PC-3 (cell line): ENCODE measurements around the gene PLAAT3. TPM values are rescaled to one million over a fixed set of nuclear protein-coding genes. Genes with fewer than 3 reads are reported as not detected.
"Not testable (repeated sequence)": the region's sequence is repeated elsewhere in the genome, so short reads cannot be mapped to it uniquely, and the experiment has no call there.

Experiments used
- ATAC-seq: fragments of 200-7000 bp; cut with Tn5 transposase; 2 replicates; pipeline ENCODE4 v1.9.1; 2020; ENCODE audit warnings: mild to moderate bottlenecking, moderate library complexity
- BruUV-seq: library from RNA; stranded (reverse); fragments of 400-500 nt; replicated peaks from 2 replicates; lab custom pipeline; 2021; lab: Mats Ljungman, UMichigan
- CTCF ChIA-PET: fragments of 300-600 bp; sonication (Branson Sonifier 250); formaldehyde crosslinking; loops from one replicate; lab custom pipeline; 2022; ENCODE audit warnings: antibody characterized with exemption; lab: Charles Lee
- POLR2A ChIA-PET: fragments of 300-600 bp; sonication (Branson Sonifier 250); formaldehyde crosslinking; loops from one replicate; lab custom pipeline; 2022; ENCODE audit warnings: antibody characterized with exemption; ENCODE audit not compliant: unreplicated experiment; lab: Charles Lee
- DNase-seq: peaks from one replicate; pipeline ENCODE4 v3.0.0-alpha.2; 2015
- H2AFZ ChIP-seq: fragments of 300-600 bp; sonication (generic); 2 replicates; pipeline ENCODE4 v1.6.0; 2016; ENCODE audit warnings: antibody characterized with exemption, low read length
- H3F3A ChIP-seq: fragments of 300-600 bp; sonication (generic); one replicate; pipeline ENCODE4 v1.6.0; 2017; ENCODE audit warnings: antibody characterized with exemption, low read length, control low read depth, mild to moderate bottlenecking; ENCODE audit not compliant: unreplicated experiment
- H3K27ac ChIP-seq: fragments of 300-600 bp; sonication (generic); 2 replicates; pipeline ENCODE4 v1.5.1; 2016; ENCODE audit warnings: mild to moderate bottlenecking, low read length
- H3K27me3 ChIP-seq: fragments of 300-600 bp; sonication (generic); 2 replicates; pipeline ENCODE4 v1.6.1; 2016; ENCODE audit warnings: low read length, mixed read lengths
- H3K36me3 ChIP-seq: fragments of 300-600 bp; sonication (generic); 2 replicates; pipeline ENCODE4 v1.6.1; 2016; ENCODE audit warnings: low read depth, mixed run types, low read length, mixed read lengths
- H3K4me1 ChIP-seq: fragments of 300-600 bp; sonication (generic); 2 replicates; pipeline ENCODE4 v1.5.1; 2016; ENCODE audit warnings: low read length; ENCODE audit not compliant: insufficient read depth
- H3K4me2 ChIP-seq: fragments of 300-600 bp; sonication (generic); 2 replicates; pipeline ENCODE4 v1.6.0; 2016; ENCODE audit warnings: low read length
- H3K4me3 ChIP-seq: fragments of 300-600 bp; sonication (generic); 2 replicates; pipeline ENCODE4 v1.5.1; 2016; ENCODE audit warnings: mild to moderate bottlenecking, low read length, mixed read lengths
- H3K79me2 ChIP-seq: fragments of 300-600 bp; sonication (generic); 2 replicates; pipeline ENCODE4 v1.6.1; 2017; ENCODE audit warnings: low read length, mixed read lengths
- H3K9ac ChIP-seq: fragments of 300-600 bp; sonication (generic); 2 replicates; pipeline ENCODE4 v1.6.0; 2016; ENCODE audit warnings: mild to moderate bottlenecking, low read length
- H3K9me2 ChIP-seq: fragments of 300-600 bp; sonication (generic); replicated peaks from 2 replicates; pipeline ENCODE4 v1.6.1; 2016; ENCODE audit warnings: mixed run types, low read length, mixed read lengths
- H3K9me3 ChIP-seq: fragments of 300-600 bp; sonication (generic); 2 replicates; pipeline ENCODE4 v1.6.1; 2016; ENCODE audit warnings: low read length, mixed read lengths
- H4K20me1 ChIP-seq: fragments of 300-600 bp; sonication (generic); 2 replicates; pipeline ENCODE4 v1.6.1; 2016; ENCODE audit warnings: low read length, mixed read lengths
- CTCF ChIP-seq: fragments of 300-600 bp; sonication (generic); conservative IDR thresholded peaks from 2 replicates; pipeline ENCODE4 v1.5.1; 2017; ENCODE audit warnings: antibody characterized with exemption, low read depth, mild to moderate bottlenecking, low read length
- EZH2 ChIP-seq: fragments of 300-600 bp; sonication (generic); IDR thresholded peaks from one replicate; pipeline ENCODE4 v1.6.1; 2017; ENCODE audit warnings: antibody characterized with exemption, mild to moderate bottlenecking, low read length; ENCODE audit not compliant: unreplicated experiment
- EZH2phosphoT487 ChIP-seq: fragments of 300-600 bp; sonication (generic); IDR thresholded peaks from 2 replicates; pipeline ENCODE4 v1.6.1; 2018; ENCODE audit warnings: mild to moderate bottlenecking, antibody characterized with exemption, low read length, borderline replicate concordance
- intact Hi-C: fragments of 100-400 bp; cut with micrococcal nuclease; formaldehyde crosslinking; loops from 2 replicates; pipeline ENCODE4 v1.9.0; 2023
- total RNA-seq: library from RNA; depleted of rRNA; stranded (reverse); fragments of >200 nt; gene quantifications from 2 replicates; pipeline ENCODE4 v1.2.3, GENCODE V29; 2014

Gene PLAAT3
- total RNA-seq, 1 experiment from 2014 or later: 69.0 TPM

GRCh38 chr11:63622323-63622722 is 8.1 kb upstream of the PLAAT3 start:
- BruUV-seq: TSS peak; percentile 8
- H3K79me2 ChIP-seq: no peaks in the 10 kb centered on the region
- no peaks in the 10 kb centered on the region for H3K9me3 ChIP-seq
- no peaks in the 10 kb centered on the region for H3K36me3 ChIP-seq
- POLR2A ChIA-PET: interaction anchor here (0.6 kb wide), 1 partner anchor 92 kb away, joined by 5 read pairs; no protein-coding TSS in a partner anchor
- H3K27ac ChIP-seq: peak overlapping the region; percentile 23
- no peaks in the 10 kb centered on the region for H3K27me3 ChIP-seq
- ATAC-seq: peak; percentile 92
- H4K20me1 ChIP-seq: no peaks in the 10 kb centered on the region
- H2AFZ ChIP-seq: no peak overlapping the region
- H3K9me2 ChIP-seq: no peaks in the 10 kb centered on the region
- intact Hi-C loops: no loop called here
- H3F3A ChIP-seq: no peaks in the 10 kb centered on the region
- peak; percentile 94 for DNase-seq
- TF ChIP-seq CTCF (no peak), EZH2phosphoT487 (no peak), EZH2 (no peak)
- H3K9ac ChIP-seq: no peak overlapping the region
- H3K4me3 ChIP-seq: no peak overlapping the region
- H3K4me2 ChIP-seq: peak overlapping the region; percentile 22
- H3K4me1 ChIP-seq: peaks cover 24% of the 10 kb centered on the region
- CTCF ChIA-PET: interaction anchor here (0.5 to 0.6 kb wide), 2 partner anchors 13 to 339 kb away, joined by 3 read pairs; no protein-coding TSS in a partner anchor

DNA sequence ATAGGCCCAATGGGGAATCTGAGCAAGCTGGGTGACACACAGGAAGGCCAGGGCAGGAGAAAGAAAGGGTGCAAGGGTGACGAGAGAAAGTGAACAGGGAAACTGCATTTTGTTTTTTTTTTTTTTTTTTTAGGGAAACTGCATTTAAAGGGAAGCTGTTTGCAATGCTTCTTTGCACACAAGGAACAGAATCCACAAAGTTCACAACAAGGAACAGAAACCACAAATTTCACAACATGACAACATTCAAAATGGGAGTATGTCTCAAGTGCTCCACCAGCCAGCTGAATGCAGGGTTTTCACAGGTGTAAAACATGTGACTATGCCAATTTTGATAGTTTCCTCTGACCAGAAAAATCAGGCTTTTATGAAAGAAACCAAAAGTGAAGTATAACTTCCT is 6.8 kb upstream of the PLAAT3 start:
- Histone ChIP-seq H3F3A (no peaks in the 10 kb centered on the region), H3K36me3 (no peaks in the 10 kb centered on the region), H3K4me1 (peaks cover 19% of the 10 kb centered on the region), H3K9me3 (no peaks in the 10 kb centered on the region), H3K79me2 (no peaks in the 10 kb centered on the region), H2AFZ (no peak overlapping the region), H3K27ac (no peak overlapping the region), H4K20me1 (no peaks in the 10 kb centered on the region), H3K4me2 (no peak overlapping the region), H3K4me3 (no peak overlapping the region), H3K27me3 (no peaks in the 10 kb centered on the region), H3K9ac (no peak overlapping the region), H3K9me2 (no peaks in the 10 kb centered on the region)
- no peak for TF ChIP-seq EZH2phosphoT487
- no peak for TF ChIP-seq EZH2
- TF ChIP-seq CTCF: no peak
- DNase-seq: no peak
- ChIA-PET POLR2A (interaction anchor here (0.6 kb wide), 1 partner anchor 1030 kb away, joined by 5 read pairs; the partner anchor contains the start of gene TUT1), CTCF (no interaction called here)
- ATAC-seq: no peak
- BruUV-seq: no TSS peak
- intact Hi-C loops: no loop called here

DNA sequence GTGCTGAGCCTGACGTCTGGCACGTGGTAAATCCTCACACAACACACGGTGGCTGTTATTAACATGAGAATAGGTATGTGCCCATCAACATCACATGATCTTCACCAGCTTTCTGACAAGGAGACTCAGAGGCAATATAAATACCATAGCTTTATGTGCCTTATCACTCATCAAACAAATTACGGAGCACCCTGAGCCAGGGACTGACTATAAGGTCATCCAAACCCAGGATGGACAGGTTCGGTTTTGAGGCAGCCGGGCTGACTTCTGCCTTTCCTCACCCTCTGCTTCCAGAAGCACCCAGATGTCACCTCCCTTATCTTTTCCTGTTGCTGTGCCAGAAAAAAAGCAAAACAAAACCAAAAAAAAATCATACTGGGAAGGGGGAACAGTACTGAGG is 5.7 kb upstream of the PLAAT3 start:
- no peaks in the 10 kb centered on the region for H3F3A ChIP-seq

GRCh38 chr11:63617686-63618085 is 3.5 kb upstream of the PLAAT3 start:
- H3K36me3 ChIP-seq, DNase-seq, H3F3A ChIP-seq, CTCF ChIA-PET, H3K27ac ChIP-seq, H3K9me3 ChIP-seq, H3K4me1 ChIP-seq, H3K9me2 ChIP-seq, H3K4me3 ChIP-seq, intact Hi-C loops, H3K9ac ChIP-seq, H3K27me3 ChIP-seq, H3K4me2 ChIP-seq, POLR2A ChIA-PET, ATAC-seq, H4K20me1 ChIP-seq, H2AFZ ChIP-seq, BruUV-seq: not testable (repeated sequence)
- H3K79me2 ChIP-seq: peaks cover 11% of the 10 kb centered on the region

More for the DNA sequence above, 5.7 kb upstream of the PLAAT3 start:
- intact Hi-C loops: no loop called here
- no peaks in the 10 kb centered on the region for H3K79me2 ChIP-seq
- ChIA-PET CTCF (no interaction called here), POLR2A (no interaction called here)
- H3K27me3 ChIP-seq: no peaks in the 10 kb centered on the region
- H3K9ac ChIP-seq: no peak overlapping the region
- no TSS peak for BruUV-seq
- TF ChIP-seq EZH2: no peak
- no peak for TF ChIP-seq CTCF
- TF ChIP-seq EZH2phosphoT487: no peak
- H3K9me2 ChIP-seq: no peaks in the 10 kb centered on the region
- H3K36me3 ChIP-seq: no peaks in the 10 kb centered on the region
- no peak overlapping the region for H2AFZ ChIP-seq
- no peaks in the 10 kb centered on the region for H3K9me3 ChIP-seq
- DNase-seq (no peak), ATAC-seq (no peak)
- no peak overlapping the region for H3K4me3 ChIP-seq
- no peaks in the 10 kb centered on the region for H4K20me1 ChIP-seq
- H3K27ac ChIP-seq: no peak overlapping the region
- H3K4me1 ChIP-seq: peaks cover 13% of the 10 kb centered on the region
- H3K4me2 ChIP-seq: no peak overlapping the region
